Medulla oblongata (tissue), 1 donor: ENCODE results near the gene TSPOAP1.
A peak's percentile ranks its signal among the peaks of the same experiment; 100 is the strongest.

Experiments used
- DNase-seq: peaks from one replicate; pipeline ENCODE4 v3.0.0-alpha.2; 2015; ENCODE audit errors: extremely low spot score

Gene TSPOAP1

GRCh38 chr17:58339755-58340404 is 11.3 kb upstream of the TSPOAP1 start:
- DNase-seq, result no peak

GRCh38 chr17:58338841-58339754 is 10.5 kb upstream of the TSPOAP1 start:
- peak; percentile 56 for DNase-seq

- DNase-seq, result no peak
These were observed 9.9 kb upstream of the TSPOAP1 start for GRCh38 chr17:58338454-58338840.

GRCh38 chr17:58337600-58338453 is 9.2 kb upstream of the TSPOAP1 start:
- DNase-seq, result peak; percentile 81

- no peak for DNase-seq
These were observed 8.6 kb upstream of the TSPOAP1 start for GRCh38 chr17:58337210-58337599.

GRCh38 chr17:58336456-58337209 is 8.0 kb upstream of the TSPOAP1 start:
- no peak for DNase-seq

- DNase-seq, result no peak
These were observed 7.3 kb upstream of the TSPOAP1 start for GRCh38 chr17:58335779-58336455.

- DNase-seq, result no peak
These were observed 6.6 kb upstream of the TSPOAP1 start for GRCh38 chr17:58335061-58335731.

GRCh38 chr17:58334661-58335060 is 6.1 kb upstream of the TSPOAP1 start:
- no peak for DNase-seq

GRCh38 chr17:58334256-58334655 is 5.7 kb upstream of the TSPOAP1 start:
- no peak for DNase-seq

- no peak for DNase-seq
These were observed 5.2 kb upstream of the TSPOAP1 start for GRCh38 chr17:58333736-58334207.

- no peak for DNase-seq
These were observed 4.5 kb upstream of the TSPOAP1 start for GRCh38 chr17:58332778-58333735.

GRCh38 chr17:58331815-58332777 is 3.5 kb upstream of the TSPOAP1 start:
- peak; percentile 72 for DNase-seq

GRCh38 chr17:58330997-58331814 is 2.6 kb upstream of the TSPOAP1 start:
- peak; percentile 63 for DNase-seq

GRCh38 chr17:58330538-58330996 is 2.0 kb upstream of the TSPOAP1 start:
- DNase-seq, result no peak

- no peak for DNase-seq
These were observed 1.4 kb upstream of the TSPOAP1 start for GRCh38 chr17:58329810-58330537.
